Left ventricle myocardium inferior (tissue), 1 donor: Measurements from ENCODE around the gene DOCK9. TPM values are rescaled to one million over a fixed set of nuclear protein-coding genes. Genes with fewer than 3 reads are reported as not detected.

ENCODE experiments used
- DNase-seq: peaks from one replicate; pipeline ENCODE4 v3.0.0-alpha.2; 2020
- H3K27ac ChIP-seq: fragments of 200-600 bp; replicated peaks from 2 replicates; pipeline ENCODE4 v1.8.0; 2021
- H3K27me3 ChIP-seq: fragments of 200-600 bp; 2 replicates; pipeline ENCODE4 v1.8.0; 2021; ENCODE audit warnings: low read depth
- H3K36me3 ChIP-seq: fragments of 200-600 bp; 2 replicates; pipeline ENCODE4 v1.8.0; 2021
- H3K4me1 ChIP-seq: fragments of 200-600 bp; 2 replicates; pipeline ENCODE4 v1.8.0; 2021
- H3K4me3 ChIP-seq: fragments of 200-600 bp; 2 replicates; pipeline ENCODE4 v1.8.0; 2021; ENCODE audit warnings: mild to moderate bottlenecking, moderate library complexity
- H3K9me3 ChIP-seq: fragments of 200-600 bp; replicated peaks from 2 replicates; pipeline ENCODE4 v1.8.0; 2021
- CTCF ChIP-seq: fragments of 200-600 bp; IDR thresholded peaks from 2 replicates; pipeline ENCODE4 v1.8.0; 2021; ENCODE audit warnings: antibody characterized with exemption, mild to moderate bottlenecking, borderline replicate concordance
- intact Hi-C: fragments of 100-400 bp; cut with micrococcal nuclease; formaldehyde crosslinking; loops from one replicate; pipeline ENCODE4 v1.11.0; 2022
- total RNA-seq: library from RNA; stranded (reverse); fragmentation: NEBNext Ultra II Directional; extraction: Animal tissue kit (Norgen Biotek cat#: 25700); gene quantifications from one replicate; pipeline ENCODE4 v1.2.1, GENCODE V29; 2021
- donor health status: DM: no; HTN: yes; CAD: no; lungs with severe emphysema.

Gene DOCK9
- total RNA-seq, 1 donor from 2014 or later = 36.8 TPM

- no peaks in the 10 kb centered on the region for H3K4me1 ChIP-seq
- H3K9me3 ChIP-seq = no peaks in the 10 kb centered on the region
- intact Hi-C loops = no loop called here
- peaks cover 39% of the 10 kb centered on the region for H3K36me3 ChIP-seq
- DNase-seq = no peak
- H3K27me3 ChIP-seq = peaks cover 10% of the 10 kb centered on the region
- TF ChIP-seq CTCF = no peak
- no peak overlapping the region for H3K27ac ChIP-seq
- no peak overlapping the region for H3K4me3 ChIP-seq
These were observed 186.3 kb downstream of the DOCK9 start for GRCh38 chr13:98791611-98792010.

DNA sequence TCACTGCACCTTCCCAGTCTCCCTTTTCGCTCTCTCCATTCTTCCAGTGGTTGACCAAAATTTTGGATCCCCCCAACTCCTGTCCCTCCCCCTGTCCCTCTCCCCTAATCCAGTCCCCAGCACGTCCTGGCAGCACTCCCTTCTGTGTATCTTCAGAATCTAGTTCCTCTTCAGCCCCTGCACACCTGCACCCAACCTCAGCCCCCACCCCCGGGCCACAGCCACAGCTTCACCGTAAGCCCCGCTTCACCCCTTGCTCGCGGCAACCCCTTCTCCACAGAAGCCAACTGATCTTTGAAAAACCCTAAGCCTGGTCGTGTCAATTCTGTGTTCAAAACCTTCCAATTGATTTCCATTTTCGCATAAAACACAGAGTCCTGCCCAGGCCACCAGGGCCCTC, 189.9 kb downstream of the DOCK9 start:
- H3K4me3 ChIP-seq = no peak overlapping the region
- no peaks in the 10 kb centered on the region for H3K4me1 ChIP-seq
- H3K27ac ChIP-seq = no peak overlapping the region
- peaks cover 4% of the 10 kb centered on the region for H3K9me3 ChIP-seq
- DNase-seq = no peak
- intact Hi-C loops = no loop called here
- no peak for TF ChIP-seq CTCF
- H3K27me3 ChIP-seq = peaks cover 10% of the 10 kb centered on the region
- H3K36me3 ChIP-seq = peaks cover 6% of the 10 kb centered on the region

DNA sequence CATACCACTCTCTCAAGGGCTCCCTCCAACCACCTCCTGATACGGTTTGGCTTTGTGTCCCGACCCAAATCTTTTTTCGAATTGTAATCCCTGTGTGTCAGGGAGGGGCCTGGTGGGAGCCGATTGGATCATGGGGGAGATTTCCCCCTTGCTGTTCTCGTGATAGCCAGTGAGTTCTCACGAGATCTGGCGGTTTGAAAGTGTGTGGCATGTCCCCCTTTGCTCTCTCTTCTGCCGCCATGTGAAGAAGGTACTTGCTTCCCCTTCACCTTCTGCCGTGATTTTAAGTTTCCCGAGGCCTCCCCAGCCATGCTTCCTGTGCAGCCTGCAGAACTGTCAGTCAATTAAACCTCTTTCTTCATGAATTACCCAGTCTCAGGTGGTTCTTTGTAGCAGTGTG, 190.7 kb downstream of the DOCK9 start:
- no peaks in the 10 kb centered on the region for H3K36me3 ChIP-seq
- intact Hi-C loops = no loop called here
- H3K27me3 ChIP-seq = peaks cover 16% of the 10 kb centered on the region
- no peak overlapping the region for H3K27ac ChIP-seq
- H3K4me1 ChIP-seq = no peaks in the 10 kb centered on the region
- DNase-seq = no peak
- no peak for TF ChIP-seq CTCF
- H3K9me3 ChIP-seq = peaks cover 4% of the 10 kb centered on the region
- no peak overlapping the region for H3K4me3 ChIP-seq

GRCh38 chr13:98786023-98786422, 191.8 kb downstream of the DOCK9 start:
- no peak for TF ChIP-seq CTCF
- H3K9me3 ChIP-seq = peaks cover 4% of the 10 kb centered on the region
- H3K36me3 ChIP-seq = no peaks in the 10 kb centered on the region
- intact Hi-C loops = no loop called here
- no peak overlapping the region for H3K27ac ChIP-seq
- no peak overlapping the region for H3K4me3 ChIP-seq
- H3K4me1 ChIP-seq = no peaks in the 10 kb centered on the region
- DNase-seq = no peak
- H3K27me3 ChIP-seq = peaks cover 28% of the 10 kb centered on the region

DNA sequence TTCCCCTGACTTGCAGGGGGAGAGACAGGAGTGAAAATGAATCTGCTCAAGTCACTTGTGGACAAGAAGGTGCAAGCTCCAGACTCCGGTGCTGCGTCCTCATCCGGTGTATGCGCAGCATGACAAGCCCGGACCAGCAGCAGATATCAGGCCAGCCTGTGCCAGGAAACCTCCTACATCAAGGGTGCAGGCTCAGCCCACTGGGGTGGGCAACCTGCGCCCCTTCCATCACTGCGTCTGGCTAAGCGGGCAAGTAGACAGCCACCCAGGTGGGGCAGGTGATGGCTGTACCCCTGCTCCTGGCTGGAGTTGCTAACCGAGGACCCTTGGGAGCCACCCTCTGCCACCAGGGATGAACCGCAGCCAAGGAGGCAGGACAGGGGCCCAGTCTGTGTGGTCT, 192.5 kb downstream of the DOCK9 start:
- H3K27me3 ChIP-seq = peaks cover 33% of the 10 kb centered on the region
- DNase-seq = no peak
- peaks cover 4% of the 10 kb centered on the region for H3K9me3 ChIP-seq
- H3K36me3 ChIP-seq = no peaks in the 10 kb centered on the region
- H3K4me3 ChIP-seq = no peak overlapping the region
- H3K27ac ChIP-seq = no peak overlapping the region
- TF ChIP-seq CTCF = no peak
- intact Hi-C loops = no loop called here
- no peaks in the 10 kb centered on the region for H3K4me1 ChIP-seq

GRCh38 chr13:98784666-98785065, 193.2 kb downstream of the DOCK9 start:
- Histone ChIP-seq H3K9me3 (peaks cover 4% of the 10 kb centered on the region), H3K27me3 (peaks cover 33% of the 10 kb centered on the region), H3K4me1 (no peaks in the 10 kb centered on the region), H3K4me3 (no peak overlapping the region), H3K27ac (no peak overlapping the region), H3K36me3 (no peaks in the 10 kb centered on the region)
- no peak for DNase-seq
- intact Hi-C loops = no loop called here
- no peak for TF ChIP-seq CTCF
